Mesenchymal stem cell (in vitro differentiated cells and primary cell): ENCODE measurements around the gene SPOCD1.
A peak's percentile ranks its signal among the peaks of the same experiment; 100 is the strongest.

Source experiments
- DNase-seq: peaks from one replicate; pipeline ENCODE4 v3.0.0-alpha.2; 2013
- H2AFZ ChIP-seq: one replicate; pipeline ENCODE4 v1.6.1; 2013; ENCODE audit warnings: low read depth, mild to moderate bottlenecking, control low read depth, inconsistent platforms, low read length, moderate library complexity
- H2AK5ac ChIP-seq: 2 replicates; pipeline ENCODE4 v1.6.1; 2013; ENCODE audit warnings: low read length, moderate library complexity, mild to moderate bottlenecking, inconsistent platforms; ENCODE audit not compliant: severe bottlenecking
- H2BK120ac ChIP-seq: one replicate; pipeline ENCODE4 v1.6.1; 2013; ENCODE audit warnings: low read depth, mild to moderate bottlenecking, inconsistent platforms, low read length, moderate library complexity
- H2BK12ac ChIP-seq, 2 experiments: one replicate each; pipeline ENCODE4 v1.6.1; 2013; ENCODE audit warnings: inconsistent platforms in 2 of 2, low read length in 2 of 2, mild to moderate bottlenecking in 2 of 2, moderate library complexity in 2 of 2, control low read depth in 1 of 2
- H2BK15ac ChIP-seq: one replicate; pipeline ENCODE4 v1.6.1; 2013; ENCODE audit warnings: mild to moderate bottlenecking, low read depth, inconsistent platforms; ENCODE audit not compliant: poor library complexity, severe bottlenecking
- H2BK5ac ChIP-seq: 2 replicates; pipeline ENCODE4 v1.6.1; 2013; ENCODE audit warnings: low read depth, mild to moderate bottlenecking, low read length, control low read depth, inconsistent platforms; ENCODE audit not compliant: poor library complexity, severe bottlenecking
- H3K14ac ChIP-seq, 2 experiments: one replicate each; pipeline ENCODE4 v1.6.1; 2013; ENCODE audit warnings: inconsistent platforms in 2 of 2, low read length in 2 of 2, control low read depth in 1 of 2, mild to moderate bottlenecking in 1 of 2, moderate library complexity in 1 of 2
- H3K18ac ChIP-seq, 2 experiments: one replicate each; pipeline ENCODE4 v1.6.1; 2013; ENCODE audit warnings: inconsistent platforms in 2 of 2, low read length in 2 of 2, control low read depth in 1 of 2, low read depth in 1 of 2, mild to moderate bottlenecking in 1 of 2
- H3K23ac ChIP-seq, 2 experiments: one replicate each; pipeline ENCODE4 v1.6.1; 2013; ENCODE audit warnings: inconsistent platforms in 2 of 2, low read length in 2 of 2, mild to moderate bottlenecking in 2 of 2, moderate library complexity in 2 of 2, control low read depth in 1 of 2
- H3K27ac ChIP-seq: 2 replicates; pipeline ENCODE4 v1.5.1; 2013; ENCODE audit warnings: mild to moderate bottlenecking, moderate library complexity, low read length, control low read depth, inconsistent platforms; ENCODE audit not compliant: poor library complexity, severe bottlenecking
- H3K27me3 ChIP-seq, 2 experiments: 2 replicates each; pipeline versions ENCODE4 v1.6.1 to v1.7.0; 2013; ENCODE audit warnings: low read length in 2 of 2, mild to moderate bottlenecking in 2 of 2, moderate library complexity in 2 of 2, control low read depth in 1 of 2, inconsistent platforms in 1 of 2; ENCODE audit not compliant: control insufficient read depth in 1 of 2, insufficient read depth in 1 of 2
- H3K36me3 ChIP-seq, 2 experiments: 2 replicates each; pipeline versions ENCODE4 v1.6.1 to v1.7.0; 2013; ENCODE audit warnings: low read length in 2 of 2, control low read depth in 1 of 2, inconsistent platforms in 1 of 2, low read depth in 1 of 2, mild to moderate bottlenecking in 1 of 2; ENCODE audit not compliant: insufficient read depth in 2 of 2, control insufficient read depth in 1 of 2
- H3K4ac ChIP-seq, 2 experiments: one replicate each; pipeline ENCODE4 v1.6.1; 2013; ENCODE audit warnings: inconsistent platforms in 2 of 2, low read length in 2 of 2, mild to moderate bottlenecking in 2 of 2, moderate library complexity in 2 of 2, control low read depth in 1 of 2, low read depth in 1 of 2
- H3K4me1 ChIP-seq: 2 replicates; pipeline ENCODE4 v1.6.1; 2013; ENCODE audit warnings: low read depth, low read length, control low read depth; ENCODE audit not compliant: control insufficient read depth, insufficient read depth
- H3K4me2 ChIP-seq: 2 replicates; pipeline ENCODE4 v1.6.1; 2013; ENCODE audit warnings: low read length, mild to moderate bottlenecking, inconsistent platforms; ENCODE audit not compliant: poor library complexity, severe bottlenecking
- H3K4me3 ChIP-seq, 2 experiments: 2 replicates each; pipeline versions ENCODE4 v1.5.1 to v1.7.0; 2013; ENCODE audit warnings: low read length in 2 of 2, mild to moderate bottlenecking in 2 of 2, control low read depth in 1 of 2, low read depth in 1 of 2; ENCODE audit not compliant: insufficient read depth in 1 of 2
- H3K79me1 ChIP-seq: replicated peaks from 2 replicates; pipeline ENCODE4 v1.6.1; 2013; ENCODE audit warnings: mild to moderate bottlenecking, control low read depth, low read length, inconsistent platforms; ENCODE audit not compliant: poor library complexity, severe bottlenecking
- H3K9ac ChIP-seq: 2 replicates; pipeline ENCODE4 v1.7.0; 2013; ENCODE audit warnings: mild to moderate bottlenecking, low read length, moderate library complexity
- H3K9me3 ChIP-seq: 2 replicates; pipeline ENCODE4 v1.7.0; 2013; ENCODE audit warnings: mild to moderate bottlenecking, low read length; ENCODE audit not compliant: control insufficient read depth
- H4K8ac ChIP-seq: one replicate; pipeline ENCODE4 v1.6.1; 2013; ENCODE audit warnings: inconsistent platforms, mild to moderate bottlenecking, low read length, moderate library complexity
- H4K91ac ChIP-seq: one replicate; pipeline ENCODE4 v1.6.1; 2013; ENCODE audit warnings: mild to moderate bottlenecking, low read length, inconsistent platforms
- WGBS: methylation state at CpG from one replicate; pipeline ENCODE4 v1.1.7; 2013; ENCODE audit warnings: mixed read lengths; 5-methylcytosine and 5-hydroxymethylcytosine counted together

SPOCD1 gene

GRCh38 chr1:31798433-31799195 lies 17.2 kb downstream of the SPOCD1 start:
- 31% methylated on average over 13 of the region's 17 CpGs for WGBS

GRCh38 chr1:31798086-31798432 lies 17.8 kb downstream of the SPOCD1 start:
- Histone ChIP-seq H3K23ac (no peak overlapping the region), H2AK5ac (peak overlapping the region; percentile 37), H3K9me3 (no peaks in the 10 kb centered on the region), H3K14ac (peak overlapping the region in 1 of 2 experiments; percentile 96), H2AFZ (peak overlapping the region; percentile 42), H4K91ac (peak overlapping the region; percentile 10), H3K9ac (peak overlapping the region; percentile 88), H3K4me3 (peak overlapping the region; percentile 34 to 87), H3K4me1 (peaks cover 41% of the 10 kb centered on the region), H3K4ac (peak overlapping the region; percentile 82 to 86), H2BK15ac (peak overlapping the region; percentile 55), H3K4me2 (peak overlapping the region; percentile 20), H4K8ac (peak overlapping the region; percentile 82), H3K36me3 (peaks cover 6 to 7% of the 10 kb centered on the region in 2 experiments), H2BK12ac (peak overlapping the region in 1 of 2 experiments; percentile 93), H3K27me3 (no peaks in the 10 kb centered on the region), H3K27ac (peak overlapping the region; percentile 39), H3K18ac (peak overlapping the region; percentile 68 to 92), H2BK5ac (no peak overlapping the region), H2BK120ac (peak overlapping the region; percentile 55), H3K79me1 (peaks cover 9% of the 10 kb centered on the region)
- DNase-seq = no peak
- 40% methylated on average over 8 of the region's 8 CpGs for WGBS

More at GRCh38 chr1:31798433-31799195, 17.2 kb downstream of the SPOCD1 start:
- Histone ChIP-seq H4K8ac (peak overlapping the region; percentile 82), H3K4me2 (peak overlapping the region; percentile 20), H3K27ac (peak overlapping the region; percentile 39), H3K4ac (peak overlapping the region; percentile 82 to 86), H3K4me3 (peak overlapping the region; percentile 34 to 87), H2AFZ (peak overlapping the region; percentile 42), H3K36me3 (peaks cover 3 to 5% of the 10 kb centered on the region in 2 experiments), H2BK120ac (peak overlapping the region; percentile 76), H3K18ac (peak overlapping the region; percentile 68 to 92), H2BK15ac (peak overlapping the region; percentile 55), H3K9me3 (no peaks in the 10 kb centered on the region), H2BK5ac (no peak overlapping the region), H3K23ac (peak overlapping the region in 1 of 2 experiments; percentile 51), H3K4me1 (peaks cover 41% of the 10 kb centered on the region), H3K79me1 (peaks cover 9% of the 10 kb centered on the region), H3K9ac (peak overlapping the region; percentile 88), H3K27me3 (no peaks in the 10 kb centered on the region), H4K91ac (peak overlapping the region; percentile 54), H2AK5ac (peak overlapping the region; percentile 37), H2BK12ac (peak overlapping the region; percentile 6 to 93), H3K14ac (peak overlapping the region in 1 of 2 experiments; percentile 96)
- peak; percentile 91 for DNase-seq

GRCh38 chr1:31797216-31797615 lies 18.6 kb downstream of the SPOCD1 start:
- Histone ChIP-seq H2BK12ac (peak overlapping the region in 1 of 2 experiments; percentile 4), H3K23ac (no peak overlapping the region), H2AFZ (no peak overlapping the region), H2BK5ac (no peak overlapping the region), H4K91ac (no peak overlapping the region), H4K8ac (peak overlapping the region; percentile 38), H2BK15ac (no peak overlapping the region), H3K18ac (peak overlapping the region in 1 of 2 experiments; percentile 92), H2BK120ac (no peak overlapping the region), H3K14ac (no peak overlapping the region), H2AK5ac (no peak overlapping the region), H3K79me1 (peaks cover 9% of the 10 kb centered on the region), H3K36me3 (peaks cover 6 to 10% of the 10 kb centered on the region in 2 experiments), H3K27ac (no peak overlapping the region), H3K9ac (peak overlapping the region; percentile 88), H3K4me1 (peaks cover 41% of the 10 kb centered on the region), H3K4me2 (no peak overlapping the region), H3K4ac (peak overlapping the region in 1 of 2 experiments; percentile 29), H3K27me3 (no peaks in the 10 kb centered on the region), H3K9me3 (no peaks in the 10 kb centered on the region), H3K4me3 (peak overlapping the region in 1 of 2 experiments; percentile 87)
- 92% methylated on average over 5 of the region's 5 CpGs for WGBS
- DNase-seq = no peak

- Histone ChIP-seq H4K91ac (no peak overlapping the region), H3K36me3 (peaks cover 6 to 13% of the 10 kb centered on the region in 2 experiments), H2AFZ (no peak overlapping the region), H3K4ac (no peak overlapping the region), H2BK12ac (no peak overlapping the region), H3K4me1 (peaks cover 41% of the 10 kb centered on the region), H3K9ac (peak overlapping the region; percentile 88), H3K4me2 (no peak overlapping the region), H2BK15ac (no peak overlapping the region), H4K8ac (no peak overlapping the region), H3K79me1 (peaks cover 9% of the 10 kb centered on the region), H3K9me3 (no peaks in the 10 kb centered on the region), H3K14ac (no peak overlapping the region), H3K4me3 (peak overlapping the region in 1 of 2 experiments; percentile 87), H3K18ac (no peak overlapping the region), H3K27me3 (no peaks in the 10 kb centered on the region), H3K23ac (no peak overlapping the region), H2BK5ac (no peak overlapping the region), H2BK120ac (no peak overlapping the region), H3K27ac (no peak overlapping the region), H2AK5ac (no peak overlapping the region)
- WGBS = 75% methylated on average over 1 of the region's 7 CpGs
- DNase-seq = no peak
These were observed 19.1 kb downstream of the SPOCD1 start for GRCh38 chr1:31796707-31797106.
